Ascending aorta (tissue), 2 donors: Measurements from ENCODE around the gene PIEZO2. TPM values are rescaled to one million over a fixed set of nuclear protein-coding genes. Genes with fewer than 3 reads are reported as not detected.

Source experiments
- DNase-seq, 2 donors: peaks; one replicate each; pipeline ENCODE4 v3.0.0-alpha.2; 2019; ENCODE audit warnings: low spot score in 2 of 2
- H3K27ac ChIP-seq, 2 donors: fragments of 200-600 bp; sonication (generic); one replicate each; pipeline ENCODE4 v1.5.1; 2016 to 2017; ENCODE audit warnings: mild to moderate bottlenecking in 1 of 2
- H3K27me3 ChIP-seq: fragments of 200-600 bp; sonication (generic); one replicate; pipeline ENCODE4 v1.5.1; 2017
- H3K36me3 ChIP-seq, 2 donors: fragments of 200-600 bp; sonication (generic); one replicate each; pipeline ENCODE4 v1.5.1; 2016
- H3K4me1 ChIP-seq, 2 donors: fragments of 200-600 bp; sonication (generic); one replicate each; pipeline ENCODE4 v1.5.1; 2016 to 2017; ENCODE audit warnings: mild to moderate bottlenecking in 1 of 2
- H3K4me3 ChIP-seq, 2 donors: fragments of 200-600 bp; sonication (generic); one replicate each; pipeline ENCODE4 v1.5.1; 2016 to 2017; ENCODE audit warnings: mild to moderate bottlenecking in 1 of 2
- H3K9me3 ChIP-seq, 2 donors: fragments of 200-600 bp; sonication (generic); one replicate each; pipeline ENCODE4 v1.5.1; 2016
- intact Hi-C: fragments of 100-400 bp; cut with DNase I; formaldehyde crosslinking; loops from one replicate; pipeline ENCODE4 v1.15.1; 2023
- total RNA-seq: library from RNA; depleted of rRNA; stranded (reverse); fragments of >200 nt; gene quantifications from one replicate; pipeline ENCODE4 v1.1.0, GENCODE V29; 2016
- TF ChIP-seq, protein P1 (sequence below), 3 experiments: fragments of 200-600 bp in 2 of 3; fragments of 450-650 bp in 1 of 3; sonication (generic) in 2 of 3; IDR thresholded peaks; one replicate each; pipeline ENCODE4 v1.5.1; 2016 to 2019; ENCODE audit warnings: antibody characterized with exemption in 3 of 3, mild to moderate bottlenecking in 1 of 3, moderate library complexity in 1 of 3

PIEZO2 gene
- total RNA-seq, 1 donor from 2014 or later: 3.1 TPM

DNA sequence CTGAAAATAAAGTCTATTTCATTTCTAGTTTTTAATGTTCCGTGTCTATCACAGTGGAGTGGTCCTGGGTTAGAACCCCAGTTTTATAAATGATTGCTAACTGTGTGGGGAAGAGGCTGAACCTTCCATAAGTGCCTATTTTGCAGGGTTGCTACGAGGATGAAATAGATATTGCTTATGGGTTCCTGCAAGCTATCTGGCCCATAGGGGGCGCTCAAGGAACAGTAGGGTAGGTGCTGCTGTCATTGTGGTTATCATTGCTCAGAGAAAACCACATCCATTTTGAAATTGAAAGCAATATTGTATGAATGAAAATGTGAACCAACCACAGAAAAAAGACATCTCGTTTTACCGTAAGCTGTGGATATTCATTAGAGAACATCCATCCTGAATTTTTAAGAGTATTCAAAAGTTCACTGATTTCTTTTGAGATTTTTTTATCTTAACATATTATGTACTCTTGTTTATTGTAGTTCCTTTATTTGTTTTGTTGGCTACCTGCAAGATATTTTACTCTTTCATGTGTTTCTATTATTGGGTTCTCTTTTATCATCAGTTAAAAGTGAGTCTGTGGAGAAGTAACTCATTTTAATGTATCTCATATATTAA is 362.0 kb downstream of the PIEZO2 start:
- Histone ChIP-seq H3K9me3 (no peaks in the 10 kb centered on the region), H3K36me3 (no peaks in the 10 kb centered on the region), H3K4me1 (no peaks in the 10 kb centered on the region), H3K27me3 (no peaks in the 10 kb centered on the region), H3K27ac (no peak overlapping the region), H3K4me3 (no peak overlapping the region)
- TF ChIP-seq, protein P1, sequence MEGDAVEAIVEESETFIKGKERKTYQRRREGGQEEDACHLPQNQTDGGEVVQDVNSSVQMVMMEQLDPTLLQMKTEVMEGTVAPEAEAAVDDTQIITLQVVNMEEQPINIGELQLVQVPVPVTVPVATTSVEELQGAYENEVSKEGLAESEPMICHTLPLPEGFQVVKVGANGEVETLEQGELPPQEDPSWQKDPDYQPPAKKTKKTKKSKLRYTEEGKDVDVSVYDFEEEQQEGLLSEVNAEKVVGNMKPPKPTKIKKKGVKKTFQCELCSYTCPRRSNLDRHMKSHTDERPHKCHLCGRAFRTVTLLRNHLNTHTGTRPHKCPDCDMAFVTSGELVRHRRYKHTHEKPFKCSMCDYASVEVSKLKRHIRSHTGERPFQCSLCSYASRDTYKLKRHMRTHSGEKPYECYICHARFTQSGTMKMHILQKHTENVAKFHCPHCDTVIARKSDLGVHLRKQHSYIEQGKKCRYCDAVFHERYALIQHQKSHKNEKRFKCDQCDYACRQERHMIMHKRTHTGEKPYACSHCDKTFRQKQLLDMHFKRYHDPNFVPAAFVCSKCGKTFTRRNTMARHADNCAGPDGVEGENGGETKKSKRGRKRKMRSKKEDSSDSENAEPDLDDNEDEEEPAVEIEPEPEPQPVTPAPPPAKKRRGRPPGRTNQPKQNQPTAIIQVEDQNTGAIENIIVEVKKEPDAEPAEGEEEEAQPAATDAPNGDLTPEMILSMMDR (IDR thresholded peaks at IDR 0.05): peak in 2 of 3 experiments; percentile 33 to 49
- peak in 1 of 2 donors; percentile 78 for DNase-seq
- intact Hi-C loops: no loop called here

DNA sequence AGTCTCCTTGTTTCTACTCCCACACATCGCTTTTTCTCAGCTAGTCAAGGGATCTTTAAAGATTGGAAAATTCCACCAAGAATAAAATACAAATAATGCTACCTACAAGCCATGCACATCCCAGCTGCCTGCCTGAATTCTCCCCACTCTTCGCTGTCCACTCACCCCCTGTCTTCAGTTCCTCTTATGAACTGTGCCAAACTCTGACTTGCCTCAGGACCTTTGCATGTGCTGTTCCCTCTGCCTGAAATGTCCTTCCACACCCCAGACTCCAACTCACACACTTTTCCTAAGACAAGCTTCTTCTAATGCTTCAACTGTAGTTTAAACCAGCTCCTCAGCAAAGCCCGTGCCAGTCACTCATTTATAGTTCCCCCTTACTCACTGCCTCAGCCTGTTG is 363.6 kb downstream of the PIEZO2 start:
- Histone ChIP-seq H3K27me3 (no peaks in the 10 kb centered on the region), H3K27ac (no peak overlapping the region), H3K4me3 (no peak overlapping the region), H3K36me3 (no peaks in the 10 kb centered on the region), H3K9me3 (no peaks in the 10 kb centered on the region), H3K4me1 (no peaks in the 10 kb centered on the region)
- TF ChIP-seq, protein P1 (IDR thresholded peaks at IDR 0.05): no peak
- intact Hi-C loops: no loop called here
- no peak for DNase-seq

DNA sequence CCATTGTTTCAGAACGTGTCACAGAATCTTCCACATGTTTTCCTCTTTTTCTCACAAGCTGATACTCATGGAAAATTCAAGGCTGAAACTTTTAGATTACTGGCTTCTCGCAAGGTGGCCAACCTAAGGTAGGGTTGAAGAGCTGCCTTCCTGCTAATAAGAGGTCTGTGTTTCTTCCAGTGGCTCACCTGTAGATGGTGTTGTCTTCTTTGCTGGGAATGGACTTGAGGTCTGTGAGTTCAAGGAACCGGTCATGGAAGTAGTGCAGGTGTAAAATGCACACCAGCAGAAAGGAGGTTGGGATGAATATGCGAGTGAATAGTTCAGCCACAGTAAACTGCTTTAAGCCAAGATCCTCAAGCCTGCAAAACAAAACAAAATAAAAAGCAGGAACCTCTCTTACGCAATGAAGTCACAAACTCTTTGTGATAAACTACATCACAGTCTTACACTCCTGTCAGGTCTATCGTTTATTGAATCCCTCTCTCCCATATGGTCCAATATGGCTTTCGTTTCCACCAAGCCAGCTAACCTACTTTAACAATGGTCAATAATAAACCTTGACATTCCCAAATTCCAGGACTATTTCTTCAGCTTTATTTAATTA is 364.7 kb downstream of the PIEZO2 start:
- TF ChIP-seq, protein P1 (IDR thresholded peaks at IDR 0.05): no peak
- intact Hi-C loops: no loop called here
- Histone ChIP-seq H3K4me1 (no peaks in the 10 kb centered on the region), H3K27ac (no peak overlapping the region), H3K36me3 (no peaks in the 10 kb centered on the region), H3K27me3 (no peaks in the 10 kb centered on the region), H3K4me3 (no peak overlapping the region), H3K9me3 (no peaks in the 10 kb centered on the region)
- no peak for DNase-seq

DNA sequence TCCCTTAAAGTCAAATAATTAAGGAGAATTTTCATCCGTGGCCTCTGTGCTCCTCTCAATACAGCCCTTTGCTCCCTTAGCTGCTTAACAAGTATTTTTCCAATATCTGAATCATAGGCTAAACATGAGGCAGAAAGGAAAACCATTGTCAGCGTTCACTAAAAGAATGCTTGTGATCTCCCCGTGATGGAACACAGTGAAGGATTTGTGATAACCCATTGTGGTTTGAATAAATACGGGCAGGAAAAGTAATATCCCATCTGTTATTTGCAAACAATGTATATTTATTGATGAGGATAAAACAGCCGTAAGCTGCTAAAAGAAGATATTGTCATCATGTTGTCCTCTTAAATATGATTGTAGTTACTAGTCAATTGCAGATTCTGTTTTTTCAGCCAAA is 365.4 kb downstream of the PIEZO2 start:
- no peaks in the 10 kb centered on the region for H3K4me1 ChIP-seq
- no peak for DNase-seq
- H3K36me3 ChIP-seq: no peaks in the 10 kb centered on the region
- TF ChIP-seq, protein P1 (IDR thresholded peaks at IDR 0.05): no peak
- H3K9me3 ChIP-seq: no peaks in the 10 kb centered on the region
- intact Hi-C loops: no loop called here
- H3K27ac ChIP-seq: no peak overlapping the region
- H3K27me3 ChIP-seq: no peaks in the 10 kb centered on the region
- H3K4me3 ChIP-seq: no peak overlapping the region

DNA sequence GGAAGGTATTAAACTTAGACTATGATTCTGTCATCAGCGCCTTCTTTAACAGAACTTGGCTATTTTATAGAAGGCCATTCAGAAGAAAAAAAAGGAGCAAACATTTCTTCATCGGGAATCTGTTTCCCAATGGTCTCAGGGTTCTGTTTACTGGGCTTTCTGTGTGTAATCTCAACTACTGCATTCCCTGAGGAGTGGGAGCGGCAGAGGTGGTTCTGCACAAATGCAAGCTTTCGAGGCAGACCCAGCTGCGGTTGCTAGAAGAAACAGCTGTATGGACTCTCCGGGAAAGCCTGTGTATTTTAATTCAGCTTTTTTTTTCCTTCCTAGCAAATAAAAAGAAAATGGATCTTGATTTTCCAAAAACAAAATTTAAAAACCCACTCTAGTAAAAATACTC is 372.9 kb downstream of the PIEZO2 start:
- intact Hi-C loops: no loop called here
- Histone ChIP-seq H3K4me1 (no peaks in the 10 kb centered on the region), H3K9me3 (no peaks in the 10 kb centered on the region), H3K36me3 (no peaks in the 10 kb centered on the region), H3K27me3 (no peaks in the 10 kb centered on the region), H3K27ac (no peak overlapping the region), H3K4me3 (no peak overlapping the region)
- no peak for DNase-seq
- TF ChIP-seq, protein P1 (IDR thresholded peaks at IDR 0.05): no peak
